Bronchial epithelial cell (primary cell): ENCODE measurements around the gene TRHDE. TPM values are rescaled to one million over a fixed set of nuclear protein-coding genes. Genes with fewer than 3 reads are reported as not detected.

ENCODE experiments used
- DNase-seq: peaks from one replicate; pipeline ENCODE4 v3.0.0-alpha.2; 2010; ENCODE audit warnings: low read depth
- FAIRE-seq: peaks from 2 replicates; lab custom pipeline; 2011; peaks lifted over from hg19 to GRCh38; lab: Jason Lieb, UNC
- H3K27me3 ChIP-seq: 2 replicates; pipeline ENCODE4 v1.5.1; 2011; ENCODE audit warnings: low read length; ENCODE audit not compliant: control insufficient read depth, insufficient read depth
- H3K36me3 ChIP-seq: 2 replicates; pipeline ENCODE4 v1.5.1; 2011; ENCODE audit warnings: low read length; ENCODE audit not compliant: control insufficient read depth, insufficient read depth
- H3K4me3 ChIP-seq: 2 replicates; pipeline ENCODE4 v1.5.1; 2011; ENCODE audit warnings: mild to moderate bottlenecking, low read depth, low read length, control low read depth
- total RNA-seq: library from RNA; depleted of rRNA; stranded (reverse); fragments of >200 nt; gene quantifications from 2 replicates; pipeline ENCODE4 v1.2.1, GENCODE V29; 2014
- TF ChIP-seq, protein P1 (sequence below): IDR thresholded peaks from 2 replicates; pipeline ENCODE4 v1.5.1; 2011; ENCODE audit warnings: mild to moderate bottlenecking, moderate library complexity, low read length, control low read depth, inconsistent platforms; ENCODE audit not compliant: insufficient read depth, severe bottlenecking

Gene TRHDE
- total RNA-seq, 1 donor from 2014 or later, result 0.26 TPM

DNA sequence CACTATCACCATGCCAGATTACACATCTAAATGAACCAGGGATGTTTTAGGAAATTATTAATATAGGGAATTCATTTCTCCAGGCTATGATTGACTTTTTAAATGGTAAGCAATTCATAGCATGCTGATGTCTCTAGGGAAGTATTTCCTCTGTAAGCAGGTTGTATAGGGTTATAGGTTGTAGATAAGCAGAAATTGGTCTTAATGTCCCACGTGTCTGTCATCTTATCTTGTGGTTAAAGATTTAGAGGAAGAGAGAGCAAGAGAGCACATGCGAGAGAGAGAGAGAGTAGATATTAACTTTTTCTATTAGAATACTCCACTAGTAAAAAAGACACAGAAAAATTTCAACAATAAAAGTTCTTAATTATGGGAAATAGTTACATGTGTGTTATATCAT is 32.6 kb downstream of the TRHDE start:
- DNase-seq (no peak), FAIRE-seq (no peak)
- no peaks in the 10 kb centered on the region for H3K36me3 ChIP-seq
- TF ChIP-seq, protein P1, sequence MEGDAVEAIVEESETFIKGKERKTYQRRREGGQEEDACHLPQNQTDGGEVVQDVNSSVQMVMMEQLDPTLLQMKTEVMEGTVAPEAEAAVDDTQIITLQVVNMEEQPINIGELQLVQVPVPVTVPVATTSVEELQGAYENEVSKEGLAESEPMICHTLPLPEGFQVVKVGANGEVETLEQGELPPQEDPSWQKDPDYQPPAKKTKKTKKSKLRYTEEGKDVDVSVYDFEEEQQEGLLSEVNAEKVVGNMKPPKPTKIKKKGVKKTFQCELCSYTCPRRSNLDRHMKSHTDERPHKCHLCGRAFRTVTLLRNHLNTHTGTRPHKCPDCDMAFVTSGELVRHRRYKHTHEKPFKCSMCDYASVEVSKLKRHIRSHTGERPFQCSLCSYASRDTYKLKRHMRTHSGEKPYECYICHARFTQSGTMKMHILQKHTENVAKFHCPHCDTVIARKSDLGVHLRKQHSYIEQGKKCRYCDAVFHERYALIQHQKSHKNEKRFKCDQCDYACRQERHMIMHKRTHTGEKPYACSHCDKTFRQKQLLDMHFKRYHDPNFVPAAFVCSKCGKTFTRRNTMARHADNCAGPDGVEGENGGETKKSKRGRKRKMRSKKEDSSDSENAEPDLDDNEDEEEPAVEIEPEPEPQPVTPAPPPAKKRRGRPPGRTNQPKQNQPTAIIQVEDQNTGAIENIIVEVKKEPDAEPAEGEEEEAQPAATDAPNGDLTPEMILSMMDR, result no peak
- no peaks in the 10 kb centered on the region for H3K27me3 ChIP-seq
- H3K4me3 ChIP-seq, result no peak overlapping the region

- DNase-seq, result no peak
- H3K36me3 ChIP-seq, result no peaks in the 10 kb centered on the region
- TF ChIP-seq, protein P1, result no peak
- H3K27me3 ChIP-seq, result no peaks in the 10 kb centered on the region
- H3K4me3 ChIP-seq, result no peak overlapping the region
- FAIRE-seq, result no peak
Observed at GRCh38 chr12:72307229-72307628, 35.1 kb downstream of the TRHDE start.

GRCh38 chr12:72311946-72312345 is 39.8 kb downstream of the TRHDE start:
- no peak overlapping the region for H3K4me3 ChIP-seq
- no peak for FAIRE-seq
- TF ChIP-seq, protein P1, result no peak
- no peaks in the 10 kb centered on the region for H3K27me3 ChIP-seq
- no peak for DNase-seq
- H3K36me3 ChIP-seq, result no peaks in the 10 kb centered on the region

DNA sequence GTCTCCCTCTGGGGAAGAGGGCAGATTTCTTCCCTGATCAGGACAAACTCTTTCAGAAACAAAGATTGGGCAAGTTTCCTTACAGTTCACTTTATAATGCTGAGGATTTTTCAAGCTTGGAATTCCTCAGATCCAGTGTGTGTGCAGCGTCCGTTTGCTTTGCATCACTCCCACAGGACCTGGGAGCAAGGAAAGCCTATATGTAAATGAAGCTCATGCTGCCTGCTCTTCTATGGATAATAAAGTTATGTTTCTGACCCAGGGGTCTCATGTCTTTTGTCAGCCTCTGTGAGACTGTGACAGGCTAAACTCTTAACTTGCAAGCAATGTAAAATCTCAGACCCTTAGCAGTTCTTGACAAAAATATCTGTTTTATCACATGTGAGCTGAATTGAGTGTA is 41.6 kb downstream of the TRHDE start:
- H3K4me3 ChIP-seq, result no peak overlapping the region

DNA sequence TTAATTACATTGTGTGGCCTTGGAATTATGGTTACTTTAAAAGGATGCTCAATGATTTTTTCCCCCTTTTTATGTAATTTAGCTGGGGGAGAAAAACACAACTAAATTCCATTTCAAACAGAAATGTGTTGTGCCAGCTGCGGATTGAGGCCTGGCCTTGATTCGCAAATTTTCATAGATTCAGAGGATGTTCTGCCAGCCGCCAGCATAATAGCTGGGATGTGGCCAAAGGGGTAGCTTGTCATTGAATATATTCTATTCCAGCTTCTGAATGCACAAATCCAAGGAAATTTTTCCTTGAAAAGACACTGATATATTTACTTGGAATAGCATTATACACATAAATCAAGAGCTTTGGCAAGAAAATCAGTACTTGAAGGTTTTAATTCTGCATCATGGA is 43.7 kb downstream of the TRHDE start:
- FAIRE-seq, result no peak
- DNase-seq, result no peak
- Histone ChIP-seq H3K27me3 (no peaks in the 10 kb centered on the region), H3K36me3 (no peaks in the 10 kb centered on the region), H3K4me3 (no peak overlapping the region)
- TF ChIP-seq, protein P1, result no peak

More for the DNA sequence above, 41.6 kb downstream of the TRHDE start:
- TF ChIP-seq, protein P1, result no peak
- Histone ChIP-seq H3K27me3 (no peaks in the 10 kb centered on the region), H3K36me3 (no peaks in the 10 kb centered on the region)
- FAIRE-seq, result no peak
- DNase-seq, result no peak

DNA sequence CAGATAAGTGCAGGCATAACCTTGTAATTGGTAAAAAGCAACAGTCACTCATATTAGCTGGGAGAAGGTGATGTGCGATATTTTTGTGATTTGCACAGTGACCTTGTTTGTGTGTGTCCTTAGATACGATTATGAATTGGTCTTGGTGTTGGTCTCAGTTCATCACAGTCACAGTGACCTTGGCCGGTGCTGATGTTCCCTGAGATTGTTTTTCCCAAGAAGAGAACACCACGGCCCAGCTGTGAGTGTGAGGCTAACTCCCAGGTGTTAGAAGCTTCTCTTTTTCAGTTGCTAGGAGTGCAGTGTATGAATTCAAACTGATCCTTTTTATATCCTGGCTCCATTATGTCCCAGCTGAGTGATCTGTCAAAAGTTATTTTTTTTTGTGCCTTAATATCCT is 46.2 kb downstream of the TRHDE start:
- H3K36me3 ChIP-seq, result no peaks in the 10 kb centered on the region
- FAIRE-seq (no peak), DNase-seq (no peak)
- TF ChIP-seq, protein P1, result no peak
- H3K4me3 ChIP-seq, result no peak overlapping the region
- no peaks in the 10 kb centered on the region for H3K27me3 ChIP-seq
